HUES64 (cell line): ENCODE data around the gene PSPC1. TPM values are rescaled to one million over a fixed set of nuclear protein-coding genes. Genes with fewer than 3 reads are reported as not detected.
A peak's percentile ranks its signal among the peaks of the same experiment; 100 is the strongest.
"Not testable (repeated sequence)": the region's sequence is repeated elsewhere in the genome, so short reads cannot be mapped to it uniquely, and the experiment has no call there.

Experiments
- H3K27ac ChIP-seq: 2 replicates; pipeline ENCODE4 v1.7.0; 2013; ENCODE audit warnings: low read depth, low read length, inconsistent platforms
- H3K27me3 ChIP-seq: 2 replicates; pipeline ENCODE4 v1.6.1; 2013; ENCODE audit warnings: mild to moderate bottlenecking, low read length; ENCODE audit not compliant: insufficient read depth
- H3K36me3 ChIP-seq: 2 replicates; pipeline ENCODE4 v1.6.1; 2013; ENCODE audit warnings: mild to moderate bottlenecking, low read length; ENCODE audit not compliant: insufficient read depth
- H3K4me1 ChIP-seq: 2 replicates; pipeline ENCODE4 v1.6.1; 2013; ENCODE audit warnings: mild to moderate bottlenecking, low read length, moderate library complexity; ENCODE audit not compliant: insufficient read depth
- H3K4me3 ChIP-seq: 2 replicates; pipeline ENCODE4 v1.5.1; 2013; ENCODE audit warnings: mild to moderate bottlenecking, low read length, moderate library complexity
- H3K9ac ChIP-seq: 2 replicates; pipeline ENCODE4 v1.6.1; 2013; ENCODE audit warnings: mild to moderate bottlenecking, low read depth, low read length
- H3K9me3 ChIP-seq: 2 replicates; pipeline ENCODE4 v1.6.1; 2013; ENCODE audit warnings: low read depth, low read length; ENCODE audit not compliant: insufficient read depth
- WGBS: fragments of 150-250, 120-280 bp; methylation state at CpG from one replicate; pipeline ENCODE4 v1.1.7; 2013; ENCODE audit warnings: missing lambda C conversion rate; 5-methylcytosine and 5-hydroxymethylcytosine counted together
- polyA plus RNA-seq, 2 experiments: library from polyadenylated mRNA; stranded (reverse); fragments of 50-300 nt; gene quantifications; one replicate each; pipeline ENCODE4 v1.2.3, GENCODE V29; 2013

The PSPC1 gene
- 73.8 TPM for polyA plus RNA-seq (2013, experiment 1 of 2)
- 69.5 TPM for polyA plus RNA-seq (2013, experiment 2 of 2)

DNA sequence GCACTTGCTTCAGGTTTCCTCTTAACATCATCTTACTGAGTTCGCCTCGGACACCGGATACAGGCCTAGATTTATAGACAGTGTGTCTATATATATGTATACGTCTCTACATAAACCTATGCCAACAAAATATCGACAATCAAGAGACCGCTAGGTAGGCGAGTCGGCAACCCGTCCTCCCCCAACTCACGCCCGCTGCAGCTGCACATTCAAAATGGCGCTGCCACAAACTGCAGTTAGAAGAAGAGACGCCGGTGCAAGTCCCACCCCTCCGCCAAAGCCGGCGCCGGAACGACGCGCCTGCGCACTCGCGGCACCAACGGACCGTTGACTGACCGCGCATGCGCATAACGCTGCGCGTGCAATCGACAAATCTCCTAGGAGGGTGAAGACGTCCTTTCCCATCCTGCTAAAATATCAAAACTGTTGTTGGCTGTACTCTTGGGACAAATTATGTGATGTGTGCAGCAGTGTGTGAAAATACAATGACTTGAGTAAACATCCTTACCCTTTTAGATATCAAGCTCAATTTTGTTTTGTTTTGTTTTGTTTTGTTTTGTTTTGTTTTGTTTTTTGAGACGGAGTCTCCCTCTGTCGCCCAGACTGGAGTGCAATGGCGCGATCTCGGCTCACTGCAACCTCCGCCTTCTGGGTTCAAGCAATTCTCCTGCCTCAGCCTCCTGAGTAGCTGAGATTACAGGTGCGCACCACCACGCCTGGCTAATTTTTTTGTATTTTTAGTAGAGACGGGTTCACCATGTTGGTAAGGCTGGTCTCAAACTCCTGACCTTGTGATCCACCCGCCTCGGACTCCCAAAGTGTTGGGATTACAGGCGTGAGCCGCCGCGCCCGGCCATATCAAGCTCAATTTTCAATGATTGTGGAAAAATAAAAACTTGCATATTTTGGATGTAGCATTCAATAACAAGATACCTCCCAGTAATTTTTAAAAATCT, at the start of gene PSPC1:
Gene PSPC1 (minus strand): TSS at position 219 of the 956 bp plus-strand sequence. CDS start 188 bp downstream, at position 31.
- WGBS = 26% methylated on average over 46 of the region's 50 CpGs
- not testable (repeated sequence) for H3K27me3 ChIP-seq, H3K9me3 ChIP-seq, H3K4me1 ChIP-seq, H3K36me3 ChIP-seq
- Histone ChIP-seq H3K9ac (peak within 1 kb of the TSS; percentile 96), H3K27ac (peak within 1 kb of the TSS; percentile 85), H3K4me3 (peak within 1 kb of the TSS; percentile 90)

DNA sequence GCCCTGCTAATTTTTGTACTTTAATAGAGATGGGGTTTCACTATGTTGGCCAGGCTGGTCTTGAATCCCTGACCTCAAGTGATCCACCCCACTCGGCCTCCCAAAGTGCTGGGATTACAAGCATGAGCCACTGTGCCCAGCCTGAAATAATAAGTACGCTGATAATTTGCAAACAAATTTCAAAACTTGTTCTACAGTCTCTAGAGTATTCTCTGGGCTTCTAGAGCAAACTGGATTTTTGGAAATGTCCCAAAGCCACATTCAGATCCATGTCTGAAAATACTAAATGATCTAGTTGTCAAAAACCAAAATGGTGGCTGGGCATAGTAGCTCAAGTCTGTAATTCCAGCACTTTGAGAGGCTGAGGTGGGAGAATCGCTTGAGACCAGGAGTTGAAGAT, 39.9 kb upstream of the PSPC1 start:
- Histone ChIP-seq H3K4me1 (no peaks in the 10 kb centered on the region), H3K9me3 (no peaks in the 10 kb centered on the region), H3K27ac (no peak overlapping the region), H3K4me3 (no peak overlapping the region), H3K36me3 (peaks cover 42% of the 10 kb centered on the region), H3K9ac (no peak overlapping the region), H3K27me3 (no peaks in the 10 kb centered on the region)
- WGBS = 96% methylated on average over 3 of the region's 3 CpGs

DNA sequence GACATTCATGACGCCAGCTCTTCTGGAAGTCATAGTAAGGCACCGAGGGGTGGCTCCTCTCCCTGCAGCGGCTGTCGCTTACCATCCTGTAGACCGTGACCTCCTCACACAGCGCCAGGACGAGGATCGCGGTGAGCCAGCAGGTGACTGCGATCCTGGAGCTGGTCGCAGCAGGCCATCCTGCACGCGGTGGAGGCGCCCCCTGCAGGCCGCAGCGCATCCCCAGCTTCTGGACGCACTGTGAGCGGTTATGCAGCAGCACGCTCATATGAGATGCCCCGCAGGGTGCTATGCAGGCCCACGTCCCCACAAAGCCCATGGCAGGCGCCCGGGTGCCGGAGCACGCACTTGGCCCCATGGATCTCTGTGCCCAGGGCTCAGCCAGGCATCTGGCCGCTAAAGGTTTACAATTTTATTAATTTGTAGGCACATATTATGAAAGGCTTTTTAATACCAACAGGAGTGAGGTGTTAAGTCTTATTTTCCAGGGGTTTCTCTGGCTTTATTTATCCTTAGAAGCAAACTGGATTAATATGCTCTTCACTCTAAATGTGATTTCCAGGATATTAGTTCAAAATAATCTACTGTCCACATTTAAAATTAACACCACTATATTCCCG, 35.6 kb upstream of the PSPC1 start:
- peaks cover 24% of the 10 kb centered on the region for H3K36me3 ChIP-seq
- no peaks in the 10 kb centered on the region for H3K27me3 ChIP-seq
- no peak overlapping the region for H3K4me3 ChIP-seq
- no peak overlapping the region for H3K9ac ChIP-seq
- 33% methylated on average over 27 of the region's 27 CpGs for WGBS
- H3K4me1 ChIP-seq = no peaks in the 10 kb centered on the region
- H3K27ac ChIP-seq = no peak overlapping the region
- no peaks in the 10 kb centered on the region for H3K9me3 ChIP-seq

GRCh38 chr13:19817510-19818158, 34.9 kb upstream of the PSPC1 start:
- Histone ChIP-seq H3K4me1 (no peaks in the 10 kb centered on the region), H3K9me3 (no peaks in the 10 kb centered on the region), H3K9ac (no peak overlapping the region), H3K27me3 (no peaks in the 10 kb centered on the region), H3K36me3 (peaks cover 17% of the 10 kb centered on the region; the same call in 1 of the 2 replicates), H3K27ac (no peak overlapping the region), H3K4me3 (no peak overlapping the region)
- 97% methylated on average over 7 of the region's 7 CpGs for WGBS

DNA sequence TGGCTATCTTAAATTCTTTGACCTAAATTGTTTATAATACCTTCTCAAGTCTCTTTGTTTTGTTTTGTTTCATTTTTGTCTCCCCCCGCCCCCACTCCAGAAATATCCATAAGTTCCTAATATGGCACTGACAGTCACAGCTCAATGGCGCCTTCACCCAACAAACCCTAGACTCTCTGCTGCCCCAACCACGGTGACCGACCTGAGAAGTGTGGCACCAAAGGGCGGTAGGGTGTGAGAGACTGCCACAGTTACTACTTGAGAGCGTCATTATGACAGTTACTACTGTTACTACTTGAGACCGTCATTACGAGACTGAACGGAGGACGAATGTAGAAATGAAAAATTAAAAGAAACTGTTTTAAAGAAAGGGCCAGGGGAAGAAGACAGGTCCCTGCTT, 34.4 kb upstream of the PSPC1 start:
- peaks cover 15% of the 10 kb centered on the region; the same call in 1 of the 2 replicates for H3K36me3 ChIP-seq
- H3K4me3 ChIP-seq = no peak overlapping the region
- H3K9ac ChIP-seq = no peak overlapping the region
- H3K27ac ChIP-seq = no peak overlapping the region
- H3K4me1 ChIP-seq = no peaks in the 10 kb centered on the region
- 95% methylated on average over 10 of the region's 10 CpGs for WGBS
- H3K27me3 ChIP-seq = no peaks in the 10 kb centered on the region
- no peaks in the 10 kb centered on the region for H3K9me3 ChIP-seq

DNA sequence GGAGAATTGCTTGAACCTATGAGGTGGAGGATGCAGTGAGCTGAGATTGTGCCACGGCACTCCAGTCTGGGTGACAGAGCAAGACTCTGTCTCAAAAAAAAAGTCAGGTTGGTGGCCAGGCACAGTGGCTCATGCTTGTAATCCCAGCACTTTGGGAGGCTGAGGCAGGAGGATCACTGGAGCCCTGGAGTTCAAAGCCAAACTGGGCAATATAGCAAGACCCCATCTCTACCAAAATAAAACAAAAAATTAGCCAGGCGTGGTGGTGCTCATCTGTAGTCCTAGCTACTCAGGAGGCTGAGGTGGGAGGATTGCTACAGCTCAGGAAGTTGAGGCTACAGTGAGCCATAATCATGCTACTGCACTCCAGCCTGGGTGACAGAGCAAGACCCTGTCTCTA, 33.1 kb upstream of the PSPC1 start:
- H3K4me1 ChIP-seq, H3K27ac ChIP-seq, H3K9ac ChIP-seq, H3K9me3 ChIP-seq, H3K4me3 ChIP-seq, H3K27me3 ChIP-seq: not testable (repeated sequence)
- WGBS = 96% methylated on average over 2 of the region's 2 CpGs
- H3K36me3 ChIP-seq = peaks cover 12% of the 10 kb centered on the region; the same call in 1 of the 2 replicates

GRCh38 chr13:19810996-19811881, 28.5 kb upstream of the PSPC1 start:
- H3K9ac ChIP-seq = no peak overlapping the region
- no peak overlapping the region for H3K4me3 ChIP-seq
- H3K27ac ChIP-seq = no peak overlapping the region
- no peaks in the 10 kb centered on the region for H3K36me3 ChIP-seq
- 93% methylated on average over 6 of the region's 7 CpGs for WGBS
- no peaks in the 10 kb centered on the region for H3K9me3 ChIP-seq
- no peaks in the 10 kb centered on the region for H3K27me3 ChIP-seq
- no peaks in the 10 kb centered on the region for H3K4me1 ChIP-seq

DNA sequence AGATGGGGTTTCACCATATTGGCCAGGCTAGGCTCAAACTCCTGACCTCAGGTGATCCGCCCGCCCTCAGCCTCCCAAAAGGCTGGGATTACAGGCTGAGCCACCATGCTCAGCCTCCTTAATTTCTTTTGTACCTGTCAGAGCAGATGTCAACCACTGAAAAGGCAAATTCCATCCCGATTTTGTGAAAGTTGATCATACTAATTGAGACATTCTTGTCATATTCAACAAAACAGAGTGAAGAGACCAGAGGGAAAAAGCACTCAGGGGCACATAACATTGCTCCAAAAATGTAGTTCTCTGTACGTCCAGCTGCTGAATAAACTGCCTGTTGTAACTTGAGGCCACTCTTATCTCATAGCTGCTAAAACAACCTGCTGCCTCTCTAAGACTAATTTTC, 27.4 kb upstream of the PSPC1 start:
- Histone ChIP-seq H3K36me3 (no peaks in the 10 kb centered on the region), H3K4me1 (no peaks in the 10 kb centered on the region), H3K9ac (no peak overlapping the region), H3K4me3 (no peak overlapping the region), H3K27ac (no peak overlapping the region), H3K9me3 (no peaks in the 10 kb centered on the region), H3K27me3 (no peaks in the 10 kb centered on the region)
- WGBS = 92% methylated on average over 4 of the region's 4 CpGs

DNA sequence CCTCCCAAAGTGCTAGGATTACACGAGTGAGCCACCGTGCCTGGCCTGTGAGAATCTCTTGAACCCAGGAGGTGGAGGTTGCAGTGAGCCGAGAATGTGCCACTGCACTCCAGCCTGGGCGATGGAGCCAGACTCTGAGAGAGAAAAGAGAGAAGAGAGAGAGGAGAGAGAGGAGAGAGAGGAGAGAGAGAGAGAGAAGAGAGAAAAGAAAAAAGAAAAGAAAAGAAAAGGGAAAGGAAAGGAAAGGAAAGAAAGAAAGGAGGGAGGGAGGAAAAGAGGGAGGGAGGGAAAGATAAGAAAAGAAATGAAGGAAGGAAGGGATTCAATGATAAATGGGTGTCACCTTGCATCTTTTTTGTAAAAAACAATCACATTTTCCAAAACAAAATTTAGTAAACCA, 23.0 kb upstream of the PSPC1 start:
- Histone ChIP-seq H3K9me3 (no peaks in the 10 kb centered on the region), H3K9ac (no peak overlapping the region), H3K4me3 (no peak overlapping the region), H3K4me1 (no peaks in the 10 kb centered on the region), H3K27me3 (no peaks in the 10 kb centered on the region), H3K27ac (no peak overlapping the region), H3K36me3 (no peaks in the 10 kb centered on the region)
- WGBS = 93% methylated on average over 4 of the region's 4 CpGs

DNA sequence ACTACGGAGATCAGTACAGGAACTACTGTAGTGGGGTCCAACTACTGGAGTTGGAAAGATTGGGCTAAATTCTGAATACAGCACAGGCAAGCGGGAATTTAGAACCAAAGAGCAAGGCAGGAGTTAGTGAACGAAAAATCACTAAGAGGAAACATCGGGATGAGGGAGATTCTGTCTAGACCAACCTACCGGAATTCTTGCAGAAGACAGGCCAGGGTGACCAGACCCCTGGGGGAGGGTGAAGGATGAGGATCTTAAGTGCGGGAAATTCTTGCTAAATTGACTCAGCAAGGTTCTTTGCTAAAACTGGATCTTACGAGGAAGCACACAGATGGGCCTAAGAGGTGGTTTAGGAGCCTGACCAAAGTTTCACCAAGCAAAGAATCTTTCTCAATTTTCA, 13.2 kb upstream of the PSPC1 start:
- Histone ChIP-seq H3K9ac (no peak overlapping the region), H3K4me3 (no peak overlapping the region), H3K27ac (no peak overlapping the region), H3K9me3 (no peaks in the 10 kb centered on the region), H3K27me3 (no peaks in the 10 kb centered on the region), H3K4me1 (peaks cover 6% of the 10 kb centered on the region; the same call in 1 of the 2 replicates), H3K36me3 (no peaks in the 10 kb centered on the region)
- WGBS = 97% methylated on average over 7 of the region's 7 CpGs
